ENCODE results near the gene C2CD2.

Gene C2CD2

DNA sequence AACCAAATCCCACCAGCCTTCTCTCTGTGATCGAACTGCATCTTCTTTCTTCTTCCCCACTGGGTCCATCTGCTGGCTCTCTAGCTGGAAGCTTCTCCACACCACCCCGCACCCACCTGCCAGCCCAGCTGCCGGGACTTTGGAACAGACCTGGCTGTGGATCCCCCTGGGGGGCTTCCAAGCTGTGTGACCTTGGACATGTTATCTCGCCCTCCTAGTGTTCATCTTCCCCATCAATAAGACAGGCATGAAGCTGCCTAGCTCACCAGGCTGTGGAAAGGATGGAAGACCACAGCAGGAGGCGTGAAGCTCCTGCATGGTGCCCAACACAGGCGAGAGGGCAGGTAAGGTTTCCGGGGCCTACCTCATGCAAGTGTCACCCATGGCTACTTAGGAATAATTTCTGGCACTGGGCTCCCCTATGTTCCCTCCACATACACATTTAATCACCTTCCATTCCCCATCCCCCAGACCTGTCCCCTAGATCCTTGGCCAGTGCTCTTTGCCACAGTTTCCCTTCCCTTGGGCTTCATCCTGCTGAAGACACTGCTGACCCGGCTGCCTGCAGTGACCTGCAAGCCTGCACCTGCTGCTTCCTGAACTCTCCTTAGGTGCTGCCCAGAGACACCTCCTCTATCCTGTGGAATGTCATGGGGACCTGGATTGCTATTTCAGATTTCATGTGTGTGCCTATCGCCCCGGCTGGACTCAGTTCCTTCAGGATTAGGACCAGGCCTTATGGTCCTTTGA is 13.2 kb upstream of the C2CD2 start:
- Histone ChIP-seq H3K9me3 (ENCODE audit: control insufficient read depth, insufficient read depth, low read length) (no peaks in the 10 kb centered on the region), H4K20me1 (ENCODE audit: control insufficient read depth, insufficient read depth, low read depth, low read length) (no peaks in the 10 kb centered on the region), H3K4me1 (ENCODE audit: control insufficient read depth, low read length) (peaks cover 32% of the 10 kb centered on the region), H3K27me3 (ENCODE audit: control insufficient read depth, low read length) (no peaks in the 10 kb centered on the region), H3F3A (ENCODE audit: control insufficient read depth, insufficient read depth) (no peaks in the 10 kb centered on the region), H3K4me3 (ENCODE audit: low read length) (no peak overlapping the region), H3K4me2 (ENCODE audit: low read length) (no peak overlapping the region), H3K36me3 (ENCODE audit: control insufficient read depth, low read length) (no peaks in the 10 kb centered on the region), H3K79me2 (ENCODE audit: control insufficient read depth, low read length) (no peaks in the 10 kb centered on the region), H3K27ac (ENCODE audit: low read depth, low read length) (no peak overlapping the region), H3K9me2 (replicated peaks; ENCODE audit: control insufficient read depth, low read length) (no peaks in the 10 kb centered on the region)
- TF ChIP-seq, protein P1, sequence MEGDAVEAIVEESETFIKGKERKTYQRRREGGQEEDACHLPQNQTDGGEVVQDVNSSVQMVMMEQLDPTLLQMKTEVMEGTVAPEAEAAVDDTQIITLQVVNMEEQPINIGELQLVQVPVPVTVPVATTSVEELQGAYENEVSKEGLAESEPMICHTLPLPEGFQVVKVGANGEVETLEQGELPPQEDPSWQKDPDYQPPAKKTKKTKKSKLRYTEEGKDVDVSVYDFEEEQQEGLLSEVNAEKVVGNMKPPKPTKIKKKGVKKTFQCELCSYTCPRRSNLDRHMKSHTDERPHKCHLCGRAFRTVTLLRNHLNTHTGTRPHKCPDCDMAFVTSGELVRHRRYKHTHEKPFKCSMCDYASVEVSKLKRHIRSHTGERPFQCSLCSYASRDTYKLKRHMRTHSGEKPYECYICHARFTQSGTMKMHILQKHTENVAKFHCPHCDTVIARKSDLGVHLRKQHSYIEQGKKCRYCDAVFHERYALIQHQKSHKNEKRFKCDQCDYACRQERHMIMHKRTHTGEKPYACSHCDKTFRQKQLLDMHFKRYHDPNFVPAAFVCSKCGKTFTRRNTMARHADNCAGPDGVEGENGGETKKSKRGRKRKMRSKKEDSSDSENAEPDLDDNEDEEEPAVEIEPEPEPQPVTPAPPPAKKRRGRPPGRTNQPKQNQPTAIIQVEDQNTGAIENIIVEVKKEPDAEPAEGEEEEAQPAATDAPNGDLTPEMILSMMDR (IDR thresholded peaks at IDR 0.05; ENCODE audit: low read depth, low read length, poor library complexity, severe bottlenecking), result no peak
- TF ChIP-seq EZH2phosphoT487 (IDR thresholded peaks at IDR 0.05; ENCODE audit: borderline replicate concordance, low read length), result no peak

DNA sequence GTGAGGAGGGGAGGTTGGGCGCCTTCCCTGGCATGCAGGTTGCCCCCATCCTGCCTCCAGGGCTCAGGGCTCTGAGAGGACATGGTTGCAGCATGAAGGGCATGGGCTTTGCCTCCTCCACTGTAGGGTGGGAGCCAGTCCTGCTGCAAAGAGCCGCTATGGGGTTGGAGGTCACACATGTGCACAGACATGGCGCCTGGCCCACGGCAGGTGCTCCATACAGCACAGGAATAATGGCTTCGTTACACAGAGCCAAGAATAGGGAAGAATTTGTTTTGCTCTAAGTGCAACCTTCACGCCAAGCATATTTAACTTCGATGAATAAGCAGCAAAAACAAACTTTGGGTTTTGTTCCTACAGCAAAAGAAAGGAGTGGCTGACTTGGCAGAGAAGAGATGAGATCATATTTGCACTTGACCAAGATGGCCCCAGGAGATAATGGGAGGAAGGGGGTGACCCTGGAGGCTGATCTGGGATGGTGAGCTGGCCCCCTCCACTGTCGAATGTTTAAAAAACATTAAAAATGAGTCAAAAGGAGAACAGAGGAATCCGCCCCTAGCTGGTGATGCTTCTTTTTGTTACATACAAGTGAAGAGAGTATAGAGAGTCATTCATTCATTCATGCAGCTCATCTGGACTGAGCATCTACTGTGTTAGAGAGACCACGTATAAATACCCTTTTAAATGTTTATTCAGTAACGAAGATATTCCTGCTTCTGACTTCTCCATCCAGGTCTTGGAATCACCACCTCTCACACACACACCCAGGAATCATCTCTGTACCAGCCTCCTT is 12.4 kb upstream of the C2CD2 start:
- H3K4me1 ChIP-seq (ENCODE audit: control insufficient read depth, low read length), result peaks cover 40% of the 10 kb centered on the region
- H3K27ac ChIP-seq (ENCODE audit: low read depth, low read length), result no peak overlapping the region
- H3K9me2 ChIP-seq (replicated peaks; ENCODE audit: control insufficient read depth, low read length), result no peaks in the 10 kb centered on the region
- H4K20me1 ChIP-seq (ENCODE audit: control insufficient read depth, insufficient read depth, low read depth, low read length), result no peaks in the 10 kb centered on the region
- H3K4me3 ChIP-seq (ENCODE audit: low read length), result no peak overlapping the region
- no peaks in the 10 kb centered on the region for H3K27me3 ChIP-seq (ENCODE audit: control insufficient read depth, low read length)
- H3K36me3 ChIP-seq (ENCODE audit: control insufficient read depth, low read length), result no peaks in the 10 kb centered on the region
- TF ChIP-seq EZH2phosphoT487 (IDR thresholded peaks at IDR 0.05; ENCODE audit: borderline replicate concordance, low read length), result no peak
- TF ChIP-seq, protein P1 (IDR thresholded peaks at IDR 0.05; ENCODE audit: low read depth, low read length, poor library complexity, severe bottlenecking), result no peak
- no peaks in the 10 kb centered on the region for H3F3A ChIP-seq (ENCODE audit: control insufficient read depth, insufficient read depth)
- no peaks in the 10 kb centered on the region for H3K9me3 ChIP-seq (ENCODE audit: control insufficient read depth, insufficient read depth, low read length)
- no peak overlapping the region for H3K4me2 ChIP-seq (ENCODE audit: low read length)
- no peaks in the 10 kb centered on the region for H3K79me2 ChIP-seq (ENCODE audit: control insufficient read depth, low read length)

DNA sequence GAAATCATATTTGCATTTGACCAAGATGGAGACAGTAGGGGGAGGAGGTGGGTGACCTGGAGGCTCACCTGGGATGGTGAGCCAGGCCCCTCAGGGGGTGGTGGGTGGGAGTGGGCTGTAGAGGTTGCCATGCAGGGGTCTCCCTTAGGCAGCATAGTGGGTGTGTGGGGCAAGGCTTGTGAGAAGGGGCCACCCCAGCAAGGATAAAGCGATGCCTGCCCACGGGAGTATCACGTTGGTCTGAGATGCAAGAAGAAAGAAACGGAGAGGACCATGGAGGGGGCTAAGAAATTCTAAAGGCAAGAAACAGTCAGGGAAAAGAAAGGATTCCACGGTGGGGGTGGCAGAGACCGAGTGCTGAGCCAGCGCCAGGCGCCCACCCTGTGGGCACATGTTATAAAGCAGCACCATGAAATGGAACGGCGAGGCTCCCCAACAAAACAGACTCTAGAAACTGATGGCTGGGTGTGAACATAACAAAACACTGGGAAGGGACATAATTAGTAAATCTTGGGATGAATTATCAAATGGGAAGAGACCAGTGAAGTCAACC is 11.7 kb upstream of the C2CD2 start:
- no peaks in the 10 kb centered on the region for H4K20me1 ChIP-seq (ENCODE audit: control insufficient read depth, insufficient read depth, low read depth, low read length)
- no peaks in the 10 kb centered on the region for H3K9me3 ChIP-seq (ENCODE audit: control insufficient read depth, insufficient read depth, low read length)
- H3F3A ChIP-seq (ENCODE audit: control insufficient read depth, insufficient read depth), result no peaks in the 10 kb centered on the region
- TF ChIP-seq, protein P1 (IDR thresholded peaks at IDR 0.05; ENCODE audit: low read depth, low read length, poor library complexity, severe bottlenecking), result no peak
- TF ChIP-seq EZH2phosphoT487 (IDR thresholded peaks at IDR 0.05; ENCODE audit: borderline replicate concordance, low read length), result no peak
- H3K27ac ChIP-seq (ENCODE audit: low read depth, low read length), result no peak overlapping the region
- peaks cover 42% of the 10 kb centered on the region for H3K4me1 ChIP-seq (ENCODE audit: control insufficient read depth, low read length)
- no peak overlapping the region for H3K4me3 ChIP-seq (ENCODE audit: low read length)
- no peaks in the 10 kb centered on the region for H3K9me2 ChIP-seq (replicated peaks; ENCODE audit: control insufficient read depth, low read length)
- H3K36me3 ChIP-seq (ENCODE audit: control insufficient read depth, low read length), result no peaks in the 10 kb centered on the region
- H3K4me2 ChIP-seq (ENCODE audit: low read length), result peak overlapping the region; percentile 53
- no peaks in the 10 kb centered on the region for H3K79me2 ChIP-seq (ENCODE audit: control insufficient read depth, low read length)
- no peaks in the 10 kb centered on the region for H3K27me3 ChIP-seq (ENCODE audit: control insufficient read depth, low read length)
